Measurements from ENCODE around the gene ZNF580.

DNA sequence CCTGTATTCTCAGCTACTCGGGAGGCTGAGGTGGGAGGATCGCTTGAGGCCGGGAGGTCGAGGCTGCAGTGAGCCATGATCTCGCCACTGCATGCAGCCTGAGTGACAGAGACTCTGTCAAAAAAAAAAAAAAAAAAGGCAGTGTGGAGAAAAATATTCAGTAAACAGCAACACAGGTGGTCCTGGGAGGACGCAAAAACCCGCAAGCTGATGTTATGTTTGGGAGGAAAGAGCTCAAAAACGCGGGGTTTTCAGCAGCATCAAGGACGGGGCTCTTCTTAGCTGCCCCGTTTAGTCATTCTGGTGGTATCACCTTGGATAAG is 15.8 kb upstream of the ZNF580 start:
- TF ChIP-seq, protein P1, sequence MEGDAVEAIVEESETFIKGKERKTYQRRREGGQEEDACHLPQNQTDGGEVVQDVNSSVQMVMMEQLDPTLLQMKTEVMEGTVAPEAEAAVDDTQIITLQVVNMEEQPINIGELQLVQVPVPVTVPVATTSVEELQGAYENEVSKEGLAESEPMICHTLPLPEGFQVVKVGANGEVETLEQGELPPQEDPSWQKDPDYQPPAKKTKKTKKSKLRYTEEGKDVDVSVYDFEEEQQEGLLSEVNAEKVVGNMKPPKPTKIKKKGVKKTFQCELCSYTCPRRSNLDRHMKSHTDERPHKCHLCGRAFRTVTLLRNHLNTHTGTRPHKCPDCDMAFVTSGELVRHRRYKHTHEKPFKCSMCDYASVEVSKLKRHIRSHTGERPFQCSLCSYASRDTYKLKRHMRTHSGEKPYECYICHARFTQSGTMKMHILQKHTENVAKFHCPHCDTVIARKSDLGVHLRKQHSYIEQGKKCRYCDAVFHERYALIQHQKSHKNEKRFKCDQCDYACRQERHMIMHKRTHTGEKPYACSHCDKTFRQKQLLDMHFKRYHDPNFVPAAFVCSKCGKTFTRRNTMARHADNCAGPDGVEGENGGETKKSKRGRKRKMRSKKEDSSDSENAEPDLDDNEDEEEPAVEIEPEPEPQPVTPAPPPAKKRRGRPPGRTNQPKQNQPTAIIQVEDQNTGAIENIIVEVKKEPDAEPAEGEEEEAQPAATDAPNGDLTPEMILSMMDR (conservative IDR thresholded peaks at IDR 0.05; ENCODE audit: low read length) = no peak
- no peak for TF ChIP-seq EZH2phosphoT487 (IDR thresholded peaks at IDR 0.05; ENCODE audit: borderline replicate concordance, low read depth, low read length)

Data from OCI-LY7 (cell line).